HG02763 (cell line): Measurements from ENCODE around the gene SNRNP70.
"Not testable (repeated sequence)": the region's sequence is repeated elsewhere in the genome, so short reads cannot be mapped to it uniquely, and the experiment has no call there.

Source experiments
- ATAC-seq: cut with Tn5 transposase; IDR thresholded peaks from one replicate; pipeline ENCODE4 v1.9.1; 2021; ENCODE audit warnings: mild to moderate bottlenecking, moderate library complexity; ENCODE audit not compliant: unreplicated experiment

SNRNP70 gene

GRCh38 chr19:49064029-49064629, 21.1 kb upstream of the SNRNP70 start:
- no peak for ATAC-seq

GRCh38 chr19:49064768-49065611, 20.3 kb upstream of the SNRNP70 start, which contains the start of gene NTF4:
NTF4 (minus strand) TSS chr19:49064818; CDS start chr19:49061997, 2,821 bp downstream.
- ATAC-seq = no peak

GRCh38 chr19:49065905-49066512, 19.2 kb upstream of the SNRNP70 start:
- ATAC-seq = no peak

- ATAC-seq = no peak
Measured at GRCh38 chr19:49067554-49067953, 17.7 kb upstream of the SNRNP70 start.

- ATAC-seq = no peak
Measured at GRCh38 chr19:49069026-49069425, 16.2 kb upstream of the SNRNP70 start.

- ATAC-seq = no peak
Measured at GRCh38 chr19:49070416-49070815, 14.8 kb upstream of the SNRNP70 start.

GRCh38 chr19:49071860-49072547, 13.2 kb upstream of the SNRNP70 start:
- ATAC-seq = no peak

- no peak for ATAC-seq
Measured at GRCh38 chr19:49073514-49074378, 11.5 kb upstream of the SNRNP70 start.

- not testable (repeated sequence) for ATAC-seq
Measured at GRCh38 chr19:49074869-49075268, 10.4 kb upstream of the SNRNP70 start.

- no peak for ATAC-seq
Measured at GRCh38 chr19:49080392-49080791, 4.9 kb upstream of the SNRNP70 start.

- no peak for ATAC-seq
Measured at GRCh38 chr19:49081273-49081672, 4.0 kb upstream of the SNRNP70 start.

- ATAC-seq = no peak
Measured at GRCh38 chr19:49084206-49085019, 838 bp upstream of the SNRNP70 start.

- no peak for ATAC-seq
Measured at GRCh38 chr19:49085868-49086232, 599 bp downstream of the SNRNP70 start.

GRCh38 chr19:49086296-49086695, 1.0 kb downstream of the SNRNP70 start:
- ATAC-seq = no peak

- no peak for ATAC-seq
Measured at GRCh38 chr19:49091391-49092038, 6.3 kb downstream of the SNRNP70 start.

- no peak for ATAC-seq
Measured at GRCh38 chr19:49092686-49093085, 7.4 kb downstream of the SNRNP70 start.

GRCh38 chr19:49094505-49095482, 9.5 kb downstream of the SNRNP70 start:
- ATAC-seq = no peak
